GM18508 (cell line): ENCODE data around the gene NRN1L.

Experiments used
- ATAC-seq: cut with Tn5 transposase; IDR thresholded peaks from one replicate; pipeline ENCODE4 v1.9.1; 2021; ENCODE audit warnings: moderate number of reproducible peaks; ENCODE audit not compliant: insufficient read depth, unreplicated experiment

NRN1L gene

DNA sequence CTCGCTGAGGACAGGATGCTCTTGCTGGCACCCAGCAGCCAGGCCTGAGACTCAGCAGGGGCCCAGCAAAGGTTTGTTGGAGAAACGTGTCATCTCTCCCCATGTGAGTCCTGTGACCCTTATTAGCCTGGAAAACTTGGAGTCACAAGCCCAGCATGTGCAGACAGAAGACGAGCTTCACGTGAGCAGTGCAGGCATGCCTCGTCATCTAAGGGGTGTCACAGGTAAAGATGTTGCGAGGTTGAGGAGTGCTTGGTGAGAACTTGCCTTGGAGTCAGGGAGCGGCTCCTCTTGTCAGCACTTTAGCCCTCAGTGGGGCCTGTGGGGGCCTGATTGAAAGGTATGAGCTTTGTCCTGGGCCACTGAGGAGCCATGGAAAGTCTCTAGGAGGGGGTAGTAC lies 49.1 kb downstream of the NRN1L start:
- no peak for ATAC-seq

DNA sequence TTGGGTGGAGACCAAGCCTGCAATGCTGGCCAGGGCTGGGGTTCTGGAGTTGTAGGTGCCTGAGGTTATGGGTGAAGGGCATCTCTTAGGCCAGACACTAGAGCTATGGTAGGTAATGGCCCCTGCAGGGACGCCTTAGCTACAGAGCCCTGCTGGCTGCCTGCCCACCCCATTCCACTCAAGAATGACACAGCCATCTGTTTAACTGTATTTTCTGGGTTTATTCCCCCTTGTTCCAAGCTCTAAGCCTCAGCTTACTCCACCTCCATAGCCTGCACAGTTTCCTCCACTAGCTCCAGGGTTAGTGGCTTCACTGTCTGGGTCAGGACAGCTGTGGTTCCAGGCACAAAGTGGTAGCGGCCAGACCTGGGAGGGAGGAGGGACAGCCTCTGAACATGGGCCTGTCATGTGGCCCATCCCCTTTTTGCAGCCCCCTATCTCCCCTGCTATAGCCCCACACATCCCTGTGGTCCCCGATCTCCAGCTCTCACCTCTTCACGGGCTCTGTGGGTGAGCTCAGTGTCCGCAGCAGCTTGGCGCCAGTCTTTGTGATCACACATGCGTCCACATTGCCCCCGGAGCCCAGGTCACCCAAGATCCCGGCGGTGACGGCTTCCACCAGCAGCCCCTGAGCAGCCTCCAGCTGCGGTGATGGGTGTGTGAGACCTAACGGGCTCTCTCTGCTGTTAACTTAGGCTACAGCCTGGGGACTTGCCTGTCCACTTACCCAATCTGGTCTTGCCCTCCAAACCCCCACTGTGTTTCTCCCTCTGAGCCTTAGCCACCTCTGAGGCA lies 49.8 kb downstream of the NRN1L start:
- ATAC-seq: no peak

DNA sequence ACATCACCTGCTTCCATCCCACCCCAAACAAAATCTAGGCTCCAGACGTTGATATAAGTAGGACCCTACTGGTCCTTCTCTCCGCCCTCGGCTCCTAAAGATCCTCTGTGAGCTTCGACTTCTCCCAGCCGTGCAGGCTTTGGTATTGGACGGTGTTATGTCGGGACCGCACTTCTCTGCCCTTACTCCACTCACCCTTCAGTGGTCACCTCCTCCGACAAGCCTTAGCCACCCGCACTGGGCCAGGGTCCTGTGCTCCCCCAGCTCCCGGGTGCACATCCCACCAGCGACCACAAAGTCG lies 50.4 kb downstream of the NRN1L start:
- ATAC-seq: no peak

DNA sequence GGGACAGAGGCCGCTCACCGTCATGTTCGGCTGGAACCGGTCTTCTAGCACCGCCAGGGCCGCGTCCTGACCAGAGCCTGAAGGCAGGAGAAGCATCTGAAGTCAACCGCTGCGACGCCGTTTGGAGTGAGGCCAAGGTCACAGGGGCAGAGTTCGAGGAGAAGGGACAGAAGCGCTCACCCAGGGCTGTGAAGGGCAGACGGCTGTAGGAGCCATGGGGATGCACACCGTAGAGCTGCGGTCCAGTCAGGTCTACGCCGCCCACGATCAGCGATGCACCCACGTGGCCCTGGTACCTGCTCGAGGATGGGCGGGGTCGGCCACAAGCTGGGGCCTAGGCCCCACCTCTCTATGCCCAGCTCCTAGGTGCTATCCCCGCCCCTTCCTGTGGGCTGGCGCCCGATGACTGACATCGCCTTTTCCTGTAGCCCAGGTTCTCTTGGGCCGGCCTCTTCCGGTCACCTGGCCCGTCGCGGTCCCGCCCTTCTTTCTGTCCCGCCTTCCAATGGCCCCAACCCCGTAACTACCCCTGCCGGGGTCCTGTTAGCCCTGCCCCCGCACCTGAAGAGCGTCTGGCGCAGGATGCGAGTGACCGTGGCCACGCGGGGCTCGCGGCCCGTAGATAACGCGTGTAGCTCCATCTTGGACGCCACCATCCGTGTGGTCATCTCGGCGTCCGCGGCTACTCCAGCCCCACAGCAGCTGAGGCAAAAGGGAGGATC lies 50.9 kb downstream of the NRN1L start:
- ATAC-seq: peak; percentile 83
